IPS-15b (cell line): ENCODE data around the gene NCAPD2.
"Not testable (repeated sequence)": the region's sequence is repeated elsewhere in the genome, so short reads cannot be mapped to it uniquely, and the experiment has no call there.

Source experiments
- H3K27me3 ChIP-seq: one replicate; pipeline ENCODE4 v1.6.1; 2013; ENCODE audit warnings: low read length; ENCODE audit not compliant: control insufficient read depth, insufficient read depth
- H3K36me3 ChIP-seq: one replicate; pipeline ENCODE4 v1.6.1; 2013; ENCODE audit warnings: low read length; ENCODE audit not compliant: control insufficient read depth, insufficient read depth
- H3K4me1 ChIP-seq: one replicate; pipeline ENCODE4 v1.6.1; 2013; ENCODE audit warnings: mild to moderate bottlenecking, low read length; ENCODE audit not compliant: control insufficient read depth, insufficient read depth
- H3K4me3 ChIP-seq: one replicate; pipeline ENCODE4 v1.5.1; 2013; ENCODE audit warnings: low read depth, low read length
- H3K9ac ChIP-seq: one replicate; pipeline ENCODE4 v1.6.1; 2013; ENCODE audit warnings: low read depth, mild to moderate bottlenecking, low read length
- H3K9me3 ChIP-seq: one replicate; pipeline ENCODE4 v1.6.1; 2013; ENCODE audit warnings: mild to moderate bottlenecking, low read length; ENCODE audit not compliant: control insufficient read depth, insufficient read depth

The NCAPD2 gene

DNA sequence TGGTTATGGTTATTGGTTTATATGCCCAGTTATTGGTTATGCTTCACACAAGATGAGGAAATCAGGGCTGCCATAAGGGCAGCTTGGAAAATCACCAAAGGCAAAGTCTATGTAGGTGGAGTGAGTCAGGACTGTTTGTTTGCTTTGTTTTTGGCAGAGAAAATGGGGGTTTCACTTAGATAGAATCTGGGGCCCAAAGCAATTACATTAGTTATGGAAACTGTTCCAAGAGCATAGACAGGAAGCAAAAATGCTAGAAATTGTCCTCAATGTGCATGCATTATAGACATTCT lies 25.7 kb upstream of the NCAPD2 start:
- Histone ChIP-seq H3K27me3 (peaks cover 11% of the 10 kb centered on the region), H3K4me1 (peaks cover 2% of the 10 kb centered on the region), H3K9ac (no peak overlapping the region), H3K9me3 (no peaks in the 10 kb centered on the region), H3K4me3 (no peak overlapping the region), H3K36me3 (peaks cover 18% of the 10 kb centered on the region)

DNA sequence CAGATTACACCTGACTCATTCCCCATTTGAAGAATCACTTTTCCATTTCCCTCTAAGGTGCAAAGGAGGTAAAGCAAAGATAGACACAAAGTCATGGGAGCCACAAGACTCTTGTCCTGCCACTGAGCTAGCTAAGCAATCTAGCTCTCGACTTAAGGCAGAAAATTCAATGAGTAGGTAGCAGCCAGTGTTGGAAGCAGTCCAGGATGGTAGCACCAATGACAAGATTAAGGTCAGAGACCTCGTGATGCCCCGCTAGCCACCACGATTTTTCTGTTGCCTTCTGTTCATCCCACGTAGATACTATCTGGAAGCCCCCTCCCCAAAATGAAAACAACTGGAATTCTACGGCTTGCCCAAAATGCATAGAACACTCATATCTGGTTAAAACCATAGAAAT lies 24.8 kb upstream of the NCAPD2 start:
- Histone ChIP-seq H3K36me3 (peaks cover 10% of the 10 kb centered on the region), H3K9ac (no peak overlapping the region), H3K4me3 (no peak overlapping the region), H3K27me3 (peaks cover 11% of the 10 kb centered on the region), H3K4me1 (peaks cover 2% of the 10 kb centered on the region), H3K9me3 (no peaks in the 10 kb centered on the region)

DNA sequence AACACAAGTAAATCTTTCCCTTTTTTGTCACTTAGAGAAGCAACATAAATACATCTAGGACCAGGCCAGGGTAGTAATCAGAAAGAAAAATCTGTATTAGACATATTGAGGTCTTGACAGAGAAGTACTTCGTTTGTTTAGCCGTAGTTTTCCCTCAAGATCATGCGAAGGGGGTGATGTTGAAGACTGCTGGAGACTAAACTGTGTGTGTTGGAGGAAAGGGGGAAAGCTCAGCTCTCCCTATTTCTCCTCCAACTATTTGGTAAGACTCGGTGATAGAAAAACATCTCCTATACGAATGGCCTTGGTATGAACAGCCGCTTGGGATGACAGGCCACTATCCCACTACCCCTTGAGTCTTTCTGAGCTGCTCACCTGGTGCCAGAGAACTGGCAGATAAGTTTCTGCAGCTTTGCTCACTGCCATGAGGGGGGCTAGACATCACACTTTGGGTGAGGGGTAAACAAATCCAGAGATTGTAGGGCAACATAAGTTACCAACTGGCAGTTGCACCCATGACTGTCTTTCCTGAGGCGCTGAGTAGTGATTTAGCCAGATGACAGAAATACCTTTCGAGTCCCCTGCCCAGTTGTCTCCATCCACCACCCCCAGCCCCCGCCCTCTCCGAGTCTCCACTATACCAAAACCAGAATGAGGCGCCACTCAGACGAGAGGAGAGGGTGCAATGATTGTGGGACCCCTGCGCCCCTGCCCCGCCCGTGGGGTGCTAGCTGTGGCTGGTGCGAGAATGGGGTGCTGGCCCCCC lies 24.1 kb upstream of the NCAPD2 start:
- Histone ChIP-seq H3K4me3 (peak overlapping the region; percentile 73), H3K9ac (peak overlapping the region; percentile 41), H3K9me3 (no peaks in the 10 kb centered on the region), H3K27me3 (peaks cover 11% of the 10 kb centered on the region), H3K36me3 (peaks cover 3% of the 10 kb centered on the region), H3K4me1 (peaks cover 2% of the 10 kb centered on the region)

DNA sequence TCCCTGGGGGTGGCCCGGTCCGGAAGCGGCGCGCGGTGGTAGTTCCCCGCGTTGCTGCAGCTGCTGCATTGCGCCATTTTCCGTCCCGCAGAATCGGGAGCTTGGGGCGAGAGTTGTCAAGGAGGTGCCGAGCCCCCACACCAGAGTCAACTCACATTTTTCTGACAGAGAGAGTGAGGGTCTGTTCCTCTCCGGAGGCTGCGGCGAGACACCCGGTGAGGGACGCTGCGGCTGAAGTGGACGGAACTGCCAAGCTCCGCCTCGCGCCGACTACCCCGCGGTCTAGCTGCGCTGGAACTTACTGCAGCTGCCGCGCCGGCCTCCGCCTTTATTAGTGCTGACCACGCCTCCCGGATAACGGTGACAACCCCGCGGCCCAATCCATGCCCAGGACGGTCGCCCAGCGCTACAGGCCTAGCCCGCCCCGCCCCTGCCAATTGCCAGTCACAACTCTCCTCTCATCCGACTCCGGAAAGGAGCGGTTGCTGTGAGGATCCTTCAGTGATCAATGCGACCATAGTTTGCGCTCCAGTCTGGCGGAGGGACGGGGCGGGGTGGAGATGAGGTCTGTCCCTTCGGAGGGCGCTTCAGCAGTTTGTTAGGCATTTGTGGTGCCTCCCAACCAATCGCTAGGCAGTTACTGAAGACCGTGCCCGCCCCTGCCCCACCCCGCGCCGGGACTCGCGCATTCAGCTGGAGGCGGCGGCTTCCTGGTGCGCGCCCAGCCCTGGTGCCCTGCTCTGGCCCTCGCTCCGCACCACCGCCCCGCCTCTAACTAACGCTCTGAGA lies 23.3 kb upstream of the NCAPD2 start, which contains the start of gene VAMP1:
Gene VAMP1, minus strand, starts transcription at position 303 of the 789 bp plus-strand sequence. Its CDS starts 146 bp downstream, at position 157.
- H3K27me3 ChIP-seq: peaks cover 11% of the 10 kb centered on the region
- peak within 1 kb of the TSS; percentile 57 for H3K9ac ChIP-seq
- H3K4me1 ChIP-seq: peaks cover 2% of the 10 kb centered on the region

DNA sequence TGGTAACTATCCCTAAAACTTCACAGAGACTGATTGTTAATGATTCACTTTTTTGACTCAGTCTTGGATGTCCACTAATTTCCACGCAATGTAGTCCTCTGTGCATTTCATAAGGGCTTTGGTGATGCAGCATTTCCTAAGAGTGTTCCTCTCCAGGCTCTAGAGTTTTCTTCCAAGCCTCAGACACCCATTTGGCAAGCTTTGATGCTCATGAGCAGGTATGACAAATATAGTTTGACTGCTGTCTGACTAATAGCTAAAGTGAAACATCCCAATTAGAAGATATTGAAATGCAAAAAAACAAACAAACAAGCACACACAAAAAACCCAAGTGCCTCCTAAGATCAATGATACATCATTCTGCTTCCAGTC lies 21.9 kb upstream of the NCAPD2 start:
- Histone ChIP-seq H3K9ac (no peak overlapping the region), H3K36me3 (no peaks in the 10 kb centered on the region), H3K27me3 (peaks cover 11% of the 10 kb centered on the region), H3K4me3 (no peak overlapping the region), H3K9me3 (no peaks in the 10 kb centered on the region), H3K4me1 (peaks cover 2% of the 10 kb centered on the region)

More for the DNA sequence above, 23.3 kb upstream of the NCAPD2 start, which contains the start of gene VAMP1:
- Histone ChIP-seq H3K36me3 (no peaks in the 10 kb centered on the region), H3K9me3 (no peaks in the 10 kb centered on the region), H3K4me3 (peak within 1 kb of the TSS; percentile 73)

DNA sequence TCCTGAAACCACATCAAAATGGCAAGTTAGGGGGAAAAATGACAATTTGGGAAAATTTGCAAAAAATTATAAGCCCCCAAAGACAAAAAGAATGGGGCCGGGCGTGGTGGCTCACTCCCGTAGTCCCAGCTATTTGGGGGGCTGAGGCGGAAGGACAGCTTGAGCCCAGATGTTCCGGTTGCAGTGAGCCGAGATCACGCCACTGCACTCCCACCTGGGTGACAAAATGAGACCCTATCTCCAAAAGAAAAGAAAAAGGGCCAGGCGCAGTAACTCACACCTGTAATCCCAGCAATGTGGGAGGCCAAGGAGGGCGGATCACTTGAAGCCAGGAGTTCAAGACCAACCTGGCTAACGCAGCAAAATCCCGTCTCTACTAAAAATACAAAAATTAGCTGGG lies 21.4 kb upstream of the NCAPD2 start:
- H3K27me3 ChIP-seq: peaks cover 11% of the 10 kb centered on the region
- H3K4me1 ChIP-seq: peaks cover 2% of the 10 kb centered on the region
- no peaks in the 10 kb centered on the region for H3K9me3 ChIP-seq
- no peak overlapping the region for H3K4me3 ChIP-seq
- H3K9ac ChIP-seq: no peak overlapping the region
- H3K36me3 ChIP-seq: no peaks in the 10 kb centered on the region

DNA sequence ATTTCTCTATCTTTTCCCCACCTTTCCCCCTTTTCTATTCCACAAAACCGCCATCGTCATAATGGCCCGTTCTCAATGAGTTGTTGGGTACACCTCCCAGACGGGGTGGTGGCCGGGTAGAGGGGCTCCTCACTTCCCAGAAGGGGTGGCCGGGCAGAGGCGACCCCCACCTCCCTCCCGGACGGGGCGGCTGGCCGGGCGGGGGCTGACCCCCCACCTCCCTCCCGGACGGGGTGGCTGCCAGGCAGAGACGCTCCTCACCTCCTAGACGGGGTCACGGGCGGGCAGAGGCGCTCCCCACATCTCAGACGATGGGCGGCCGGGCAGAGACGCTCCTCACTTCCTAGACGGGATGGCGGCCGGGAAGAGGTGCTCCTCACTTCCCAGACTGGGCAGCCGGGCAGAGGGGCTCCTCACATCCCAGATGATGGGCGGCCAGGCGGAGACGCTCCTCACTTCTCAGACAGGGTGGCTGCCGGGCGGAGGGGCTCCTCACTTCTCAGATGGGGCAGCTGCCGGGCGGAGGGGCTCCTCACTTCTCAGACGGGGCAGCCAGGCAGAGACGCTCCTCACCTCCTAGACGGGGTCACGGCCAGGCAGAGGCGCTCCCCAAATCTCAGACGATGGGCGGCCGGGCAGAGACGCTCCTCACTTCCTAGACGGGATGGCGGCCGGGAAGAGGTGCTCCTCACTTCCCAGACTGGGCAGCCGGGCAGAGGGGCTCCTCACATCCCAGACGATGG lies 18.5 kb upstream of the NCAPD2 start:
- not testable (repeated sequence) for H3K36me3 ChIP-seq, H3K4me1 ChIP-seq, H3K27me3 ChIP-seq, H3K9me3 ChIP-seq, H3K4me3 ChIP-seq, H3K9ac ChIP-seq

DNA sequence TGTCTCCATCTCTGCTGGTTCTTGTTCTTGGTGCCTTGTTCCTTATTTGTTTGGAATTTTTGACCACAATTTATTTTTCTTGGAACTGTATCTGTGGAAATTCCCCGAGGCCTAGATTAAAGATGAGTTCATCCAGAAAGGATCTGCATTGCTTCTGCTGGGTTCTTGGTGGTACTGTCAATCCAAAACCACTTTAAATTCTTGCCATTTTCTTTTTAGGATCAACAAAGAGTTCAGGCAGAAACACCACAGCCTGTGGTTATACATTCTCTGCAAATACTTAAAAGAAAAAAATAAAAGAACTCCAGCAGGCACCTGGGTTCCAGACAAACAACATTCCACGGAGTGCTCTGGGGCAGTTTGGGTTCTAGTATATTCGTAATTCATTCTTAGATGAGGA lies 17.4 kb upstream of the NCAPD2 start:
- H3K27me3 ChIP-seq: peaks cover 9% of the 10 kb centered on the region

DNA sequence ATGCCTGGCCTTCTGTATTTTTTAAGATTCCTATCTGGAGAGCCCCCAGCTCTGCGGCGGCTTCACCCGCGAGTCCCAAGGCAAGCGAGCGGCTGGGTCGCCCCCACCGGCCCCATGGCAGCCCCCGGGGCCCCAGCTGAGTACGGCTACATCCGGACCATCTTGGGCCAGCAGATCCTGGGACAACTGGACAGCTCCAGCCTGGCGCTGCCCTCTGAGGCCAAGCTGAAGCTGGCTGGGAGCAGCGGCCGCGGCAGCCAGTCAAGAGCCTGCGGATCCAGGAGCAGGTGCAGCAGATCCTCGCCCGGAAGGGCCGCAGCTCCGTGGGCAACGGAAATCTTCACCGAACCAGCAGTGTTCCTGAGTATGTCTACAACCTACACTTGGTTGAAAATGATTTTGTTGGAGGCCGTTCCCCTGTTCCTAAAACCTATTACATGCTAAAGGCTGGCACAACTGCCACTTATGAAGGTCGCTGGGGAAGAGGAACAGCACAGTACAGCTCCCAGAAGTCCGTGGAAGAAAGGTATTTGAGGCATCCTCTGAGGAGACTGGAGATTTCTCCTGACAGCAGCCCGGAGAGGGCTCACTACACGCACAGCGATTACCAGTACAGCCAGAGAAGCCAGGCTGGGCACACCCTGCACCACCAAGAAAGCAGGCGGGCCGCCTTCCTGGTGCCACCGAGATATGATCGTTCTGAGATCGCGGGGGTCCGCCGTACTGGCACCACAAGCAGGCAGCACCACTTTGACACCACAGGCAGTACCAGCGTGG lies 16.1 kb upstream of the NCAPD2 start:
- not testable (repeated sequence) for H3K4me3 ChIP-seq, H3K27me3 ChIP-seq, H3K4me1 ChIP-seq, H3K9me3 ChIP-seq, H3K36me3 ChIP-seq, H3K9ac ChIP-seq

More for the DNA sequence above, 17.4 kb upstream of the NCAPD2 start:
- H3K9ac ChIP-seq: no peak overlapping the region
- H3K4me1 ChIP-seq: no peaks in the 10 kb centered on the region
- no peaks in the 10 kb centered on the region for H3K9me3 ChIP-seq
- no peaks in the 10 kb centered on the region for H3K36me3 ChIP-seq
- no peak overlapping the region for H3K4me3 ChIP-seq

DNA sequence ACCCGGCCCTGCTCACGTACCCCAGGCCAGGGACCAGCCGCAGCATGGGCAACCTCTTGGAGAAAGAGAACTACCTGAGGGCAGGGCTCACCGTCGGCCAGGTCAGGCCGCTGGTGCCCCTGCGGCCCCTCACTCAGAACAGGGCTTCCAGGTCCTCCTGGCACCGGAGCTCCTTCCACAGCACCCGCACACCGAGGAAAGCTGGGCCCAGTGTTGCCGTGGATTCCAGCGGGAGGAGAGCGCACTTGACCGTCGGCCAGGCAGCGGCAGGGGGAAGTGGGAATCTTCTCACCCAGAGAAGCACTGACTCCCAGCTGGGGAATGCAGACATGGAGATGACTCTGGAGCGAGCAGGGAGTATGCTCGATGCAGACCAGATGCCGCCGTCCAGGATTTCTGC lies 15.5 kb upstream of the NCAPD2 start:
- H3K9ac ChIP-seq: no peak overlapping the region

DNA sequence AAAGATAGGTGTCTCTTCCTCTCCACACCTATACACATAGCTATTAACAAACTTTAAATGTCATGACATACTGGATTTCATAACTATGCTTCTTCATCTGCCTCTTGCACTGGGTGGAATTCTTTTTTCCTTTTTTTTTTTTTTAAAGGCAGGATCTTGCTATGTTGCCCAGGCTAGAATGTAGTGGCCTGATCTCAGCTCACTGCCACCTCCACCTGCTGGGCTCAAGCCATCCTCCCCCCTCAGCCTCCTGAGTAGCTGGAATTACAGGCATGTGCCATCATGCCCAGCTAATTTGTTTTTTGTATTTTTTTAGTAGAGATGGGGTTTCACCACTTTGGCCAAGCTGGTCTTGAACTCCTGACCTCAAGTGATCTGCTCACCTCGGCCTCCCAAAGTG lies 5.7 kb upstream of the NCAPD2 start:
- no peaks in the 10 kb centered on the region for H3K4me1 ChIP-seq

More for the DNA sequence above, 15.5 kb upstream of the NCAPD2 start:
- H3K4me1 ChIP-seq: no peaks in the 10 kb centered on the region
- H3K4me3 ChIP-seq: no peak overlapping the region
- no peaks in the 10 kb centered on the region for H3K9me3 ChIP-seq
- peaks cover 4% of the 10 kb centered on the region for H3K27me3 ChIP-seq
- no peaks in the 10 kb centered on the region for H3K36me3 ChIP-seq

More for the DNA sequence above, 5.7 kb upstream of the NCAPD2 start:
- no peak overlapping the region for H3K9ac ChIP-seq
- H3K36me3 ChIP-seq: peaks cover 10% of the 10 kb centered on the region
- H3K9me3 ChIP-seq: no peaks in the 10 kb centered on the region
- no peaks in the 10 kb centered on the region for H3K27me3 ChIP-seq
- no peak overlapping the region for H3K4me3 ChIP-seq
